ENCODE results near the gene THTPA. TPM values are rescaled to one million over a fixed set of nuclear protein-coding genes. Genes with fewer than 3 reads are reported as not detected.

The THTPA gene
- total RNA-seq, 4 donors from 2014 or later: 8.1 to 15.1 (median 13.8) TPM

- intact Hi-C loops (cut with DNase I): no loop called here
- Histone ChIP-seq H3K27me3 (no peaks in the 10 kb centered on the region), H3K4me1 (peaks cover 0 to 26% (median 4%) of the 10 kb centered on the region in 3 donors), H3K4me3 (no peak overlapping the region), H3K27ac (no peak overlapping the region), H3K36me3 (no peaks in the 10 kb centered on the region), H3K9me3 (no peaks in the 10 kb centered on the region)
- 60% methylated on average over 2 of the region's 3 CpGs; no CpG with 5 or more reads in 1 of the 2 donors for WGBS, 2 donors
- TF ChIP-seq, protein P1, sequence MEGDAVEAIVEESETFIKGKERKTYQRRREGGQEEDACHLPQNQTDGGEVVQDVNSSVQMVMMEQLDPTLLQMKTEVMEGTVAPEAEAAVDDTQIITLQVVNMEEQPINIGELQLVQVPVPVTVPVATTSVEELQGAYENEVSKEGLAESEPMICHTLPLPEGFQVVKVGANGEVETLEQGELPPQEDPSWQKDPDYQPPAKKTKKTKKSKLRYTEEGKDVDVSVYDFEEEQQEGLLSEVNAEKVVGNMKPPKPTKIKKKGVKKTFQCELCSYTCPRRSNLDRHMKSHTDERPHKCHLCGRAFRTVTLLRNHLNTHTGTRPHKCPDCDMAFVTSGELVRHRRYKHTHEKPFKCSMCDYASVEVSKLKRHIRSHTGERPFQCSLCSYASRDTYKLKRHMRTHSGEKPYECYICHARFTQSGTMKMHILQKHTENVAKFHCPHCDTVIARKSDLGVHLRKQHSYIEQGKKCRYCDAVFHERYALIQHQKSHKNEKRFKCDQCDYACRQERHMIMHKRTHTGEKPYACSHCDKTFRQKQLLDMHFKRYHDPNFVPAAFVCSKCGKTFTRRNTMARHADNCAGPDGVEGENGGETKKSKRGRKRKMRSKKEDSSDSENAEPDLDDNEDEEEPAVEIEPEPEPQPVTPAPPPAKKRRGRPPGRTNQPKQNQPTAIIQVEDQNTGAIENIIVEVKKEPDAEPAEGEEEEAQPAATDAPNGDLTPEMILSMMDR (IDR thresholded peaks at IDR 0.05): no peak
- no peak for TF ChIP-seq POLR2A (IDR thresholded peaks at IDR 0.05)
- no peak for DNase-seq
Observed at GRCh38 chr14:23514644-23514957, 41.5 kb upstream of the THTPA start.

DNA sequence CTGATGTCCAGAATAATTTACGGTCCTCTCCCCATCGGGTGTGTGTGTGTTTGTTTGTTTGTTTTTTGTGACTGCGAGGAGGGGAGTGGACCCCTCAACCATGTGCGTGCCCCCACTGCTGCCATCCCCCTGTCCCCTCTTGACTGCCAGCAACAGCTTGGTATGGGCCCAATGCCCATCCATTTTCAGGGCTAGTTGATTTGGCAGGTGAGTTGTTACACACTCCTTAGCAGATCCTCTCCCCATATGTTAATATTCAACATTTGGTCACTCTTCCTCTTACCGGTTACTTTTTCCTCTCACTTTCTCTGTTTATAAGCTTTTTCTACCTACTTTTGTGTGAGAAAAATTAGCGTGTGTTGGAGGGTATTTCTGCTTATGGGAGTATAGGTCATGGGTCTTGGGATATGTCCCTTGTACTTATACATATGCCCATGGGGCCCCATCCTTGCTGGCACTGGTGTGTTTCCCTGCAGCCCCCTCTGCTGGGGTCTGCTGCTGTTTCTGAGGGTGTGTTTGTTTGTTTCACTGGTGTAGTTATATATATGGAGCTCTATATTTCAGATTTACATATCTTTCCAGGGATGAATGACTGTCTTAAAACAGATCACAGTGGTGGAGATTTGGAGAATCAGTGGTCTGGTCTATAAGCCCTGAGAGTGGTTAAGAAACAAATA is 38.3 kb upstream of the THTPA start:
- H3K27ac ChIP-seq: no peak overlapping the region
- no peak overlapping the region for H3K4me3 ChIP-seq
- H3K9me3 ChIP-seq: no peaks in the 10 kb centered on the region
- no peaks in the 10 kb centered on the region for H3K27me3 ChIP-seq
- intact Hi-C loops (cut with DNase I): no loop called here
- no peaks in the 10 kb centered on the region for H3K36me3 ChIP-seq
- no peak for TF ChIP-seq POLR2A (IDR thresholded peaks at IDR 0.05)
- TF ChIP-seq, protein P1 (IDR thresholded peaks at IDR 0.05): no peak
- 77 to 81% methylated on average over 5 to 6 of the region's 6 CpGs for WGBS, 2 donors
- H3K4me1 ChIP-seq: peaks cover 0 to 18% (median 4%) of the 10 kb centered on the region in 3 donors
- no peak for DNase-seq

DNA sequence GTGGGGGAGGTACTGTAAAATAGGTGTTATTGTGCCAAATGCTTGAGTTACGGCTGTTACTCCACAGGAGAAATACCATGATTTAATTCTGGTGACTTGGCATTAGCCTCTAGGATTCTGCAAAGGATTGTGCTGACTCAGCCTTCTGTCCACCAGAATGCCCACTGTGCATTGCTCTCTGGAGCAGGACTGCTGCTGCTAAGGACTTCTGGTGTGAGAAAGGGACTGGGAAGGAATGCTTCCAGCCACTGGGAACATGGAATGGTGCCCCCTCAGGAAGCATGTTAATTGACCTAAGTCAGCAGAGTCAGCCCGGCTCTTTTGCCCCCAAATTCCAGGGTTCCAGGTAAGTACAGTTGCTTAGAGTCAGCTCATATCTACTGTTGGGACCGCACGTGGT is 37.4 kb upstream of the THTPA start:
- H3K27me3 ChIP-seq: no peaks in the 10 kb centered on the region
- no peaks in the 10 kb centered on the region for H3K9me3 ChIP-seq
- DNase-seq: no peak
- TF ChIP-seq, protein P1 (IDR thresholded peaks at IDR 0.05): no peak
- TF ChIP-seq POLR2A (IDR thresholded peaks at IDR 0.05): no peak
- H3K36me3 ChIP-seq: no peaks in the 10 kb centered on the region
- peaks cover 0 to 9% (median 0%) of the 10 kb centered on the region in 3 donors for H3K4me1 ChIP-seq
- intact Hi-C loops (cut with DNase I): no loop called here
- H3K4me3 ChIP-seq: no peak overlapping the region
- no peak overlapping the region for H3K27ac ChIP-seq
- 76 to 83% methylated on average over 1 to 4 of the region's 4 CpGs for WGBS, 2 donors

DNA sequence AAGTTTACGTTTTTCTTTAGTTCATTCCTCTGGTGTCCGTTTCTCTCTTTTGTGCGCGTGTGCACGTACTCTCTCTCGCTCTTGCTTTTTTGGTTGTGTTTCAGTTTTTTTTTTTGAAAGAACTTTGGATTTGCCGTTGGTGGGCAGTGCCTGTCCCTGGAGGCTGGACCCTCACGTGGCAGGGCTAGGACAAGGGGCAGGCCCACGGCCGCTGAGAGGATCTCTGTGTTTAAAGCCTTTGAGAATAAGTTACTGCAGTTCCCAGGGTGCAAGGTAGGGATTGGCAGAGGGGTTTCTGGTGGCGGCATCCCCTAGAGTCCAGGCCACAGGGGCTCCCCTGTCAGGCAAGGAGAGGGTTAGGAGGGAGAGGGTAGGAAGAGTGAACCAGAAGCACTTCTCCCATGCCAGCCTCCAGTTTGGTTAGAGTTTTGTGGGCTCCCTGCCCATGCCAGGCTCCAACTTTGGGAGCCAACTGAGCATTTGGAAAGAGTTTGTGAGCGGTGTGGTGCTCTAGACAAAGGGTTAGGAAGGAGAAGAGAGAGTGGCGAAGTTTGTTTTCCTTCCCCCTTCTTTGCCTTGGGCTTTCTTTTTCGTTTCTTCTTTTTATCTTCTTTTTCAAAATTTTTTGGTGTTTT is 35.1 kb upstream of the THTPA start:
- Histone ChIP-seq H3K4me3 (no peak overlapping the region), H3K9me3 (no peaks in the 10 kb centered on the region), H3K27me3 (no peaks in the 10 kb centered on the region), H3K27ac (no peak overlapping the region), H3K4me1 (no peaks in the 10 kb centered on the region), H3K36me3 (no peaks in the 10 kb centered on the region)
- TF ChIP-seq, protein P1 (IDR thresholded peaks at IDR 0.05): no peak
- no peak for TF ChIP-seq POLR2A (IDR thresholded peaks at IDR 0.05)
- no peak for DNase-seq
- WGBS, 2 donors: 81 to 84% methylated on average over 10 of the region's 14 CpGs
- intact Hi-C loops (cut with DNase I): no loop called here

DNA sequence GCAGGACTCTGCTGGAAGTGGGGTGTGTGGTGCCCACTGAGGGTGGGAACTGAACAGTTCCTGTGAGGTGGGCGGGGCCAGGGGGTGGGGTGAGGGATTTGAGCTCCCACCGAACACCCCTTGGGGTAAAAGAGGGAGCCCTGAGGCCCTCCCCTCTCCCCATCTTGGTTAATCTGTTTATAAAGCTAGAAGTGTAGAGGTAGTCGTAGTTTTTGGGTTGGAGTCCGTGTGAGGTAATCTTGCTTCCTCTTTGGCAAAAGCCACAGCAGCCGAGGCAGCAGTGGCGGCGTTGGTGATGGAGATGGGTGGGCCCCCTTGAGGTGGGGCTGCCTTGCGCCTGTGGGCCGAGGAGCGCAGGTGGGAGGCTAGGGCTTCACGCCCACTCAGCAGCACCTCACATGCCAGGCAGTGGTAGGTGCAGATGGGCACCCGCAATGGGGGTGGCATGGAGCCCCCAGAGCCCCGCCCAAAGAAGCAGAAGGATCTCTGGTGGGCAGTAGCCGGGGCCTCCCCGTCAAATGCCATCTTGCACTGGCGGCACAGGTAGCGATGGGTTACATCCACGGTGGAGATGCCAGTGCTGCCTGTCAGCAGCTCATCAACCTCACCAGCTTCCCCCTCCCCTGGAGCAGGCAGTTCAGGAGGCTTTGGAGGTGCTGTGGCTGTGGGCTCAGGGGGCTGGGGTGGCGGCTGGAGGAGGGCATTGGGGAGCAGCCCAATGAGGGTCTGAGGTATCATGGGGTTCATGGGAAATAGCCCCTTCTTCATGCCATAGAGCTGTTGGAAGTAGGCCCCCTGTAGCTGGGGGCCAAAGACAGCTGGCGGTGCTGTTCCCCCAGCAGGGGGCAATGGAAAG is 34.1 kb upstream of the THTPA start:
- intact Hi-C loops (cut with DNase I): no loop called here
- H3K27ac ChIP-seq: no peak overlapping the region
- H3K36me3 ChIP-seq: no peaks in the 10 kb centered on the region
- TF ChIP-seq, protein P1 (IDR thresholded peaks at IDR 0.05): no peak
- no peak for TF ChIP-seq POLR2A (IDR thresholded peaks at IDR 0.05)
- no peaks in the 10 kb centered on the region for H3K27me3 ChIP-seq
- no peaks in the 10 kb centered on the region for H3K4me1 ChIP-seq
- DNase-seq: no peak
- 64 to 65% methylated on average over 4 to 8 of the region's 20 CpGs for WGBS, 2 donors
- H3K9me3 ChIP-seq: no peaks in the 10 kb centered on the region
- H3K4me3 ChIP-seq: no peak overlapping the region

Measured in esophagus squamous epithelium (tissue), 5 donors.